Right lobe of liver (tissue), 4 donors: ENCODE measurements around the gene LRCH1.

Experiments
- POLR2A ChIP-seq: fragments of 450-650 bp; IDR thresholded peaks from one replicate; pipeline ENCODE4 v1.6.1; 2017; ENCODE audit warnings: antibody characterized with exemption, mild to moderate bottlenecking
- TF ChIP-seq, protein P1 (sequence below), 4 donors: fragments of 200-600 bp in 3 of 4; fragments of 450-650 bp in 1 of 4; IDR thresholded peaks; one replicate each; pipeline versions ENCODE4 v1.5.1 to v1.8.0; 2016 to 2022; ENCODE audit warnings: antibody characterized with exemption in 4 of 4, mild to moderate bottlenecking in 2 of 4
- donor health status: DM: no; HTN: no; CAD: no.
- donor health status: DM: no; HTN: no; CAD: no.
- donor health status: DM: no; HTN: yes; CAD: no.

GRCh38 chr13:46721054-46721453 is 168.1 kb downstream of the LRCH1 start:
- TF ChIP-seq, protein P1, sequence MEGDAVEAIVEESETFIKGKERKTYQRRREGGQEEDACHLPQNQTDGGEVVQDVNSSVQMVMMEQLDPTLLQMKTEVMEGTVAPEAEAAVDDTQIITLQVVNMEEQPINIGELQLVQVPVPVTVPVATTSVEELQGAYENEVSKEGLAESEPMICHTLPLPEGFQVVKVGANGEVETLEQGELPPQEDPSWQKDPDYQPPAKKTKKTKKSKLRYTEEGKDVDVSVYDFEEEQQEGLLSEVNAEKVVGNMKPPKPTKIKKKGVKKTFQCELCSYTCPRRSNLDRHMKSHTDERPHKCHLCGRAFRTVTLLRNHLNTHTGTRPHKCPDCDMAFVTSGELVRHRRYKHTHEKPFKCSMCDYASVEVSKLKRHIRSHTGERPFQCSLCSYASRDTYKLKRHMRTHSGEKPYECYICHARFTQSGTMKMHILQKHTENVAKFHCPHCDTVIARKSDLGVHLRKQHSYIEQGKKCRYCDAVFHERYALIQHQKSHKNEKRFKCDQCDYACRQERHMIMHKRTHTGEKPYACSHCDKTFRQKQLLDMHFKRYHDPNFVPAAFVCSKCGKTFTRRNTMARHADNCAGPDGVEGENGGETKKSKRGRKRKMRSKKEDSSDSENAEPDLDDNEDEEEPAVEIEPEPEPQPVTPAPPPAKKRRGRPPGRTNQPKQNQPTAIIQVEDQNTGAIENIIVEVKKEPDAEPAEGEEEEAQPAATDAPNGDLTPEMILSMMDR (IDR thresholded peaks at IDR 0.05), result peak; percentile 65 to 83 (median 69)
- no peak for TF ChIP-seq POLR2A
